Activated B cell treated with CpG ODN at 0.5 μM for 24 hours (primary cell): ENCODE results near the gene POLR3A. TPM values are rescaled to one million over a fixed set of nuclear protein-coding genes. Genes with fewer than 3 reads are reported as not detected.

Experiments used
- ATAC-seq: fragments of 200-7000 bp; cut with Tn5 transposase; one replicate; pipeline ENCODE4 v1.10.0; 2021; ENCODE audit warnings: low read depth, mild to moderate bottlenecking, moderate library complexity
- CTCF ChIA-PET: fragments of 350-600 bp; sonication (Branson Sonifier 250); formaldehyde crosslinking; loops from one replicate; lab custom pipeline; 2021; ENCODE audit warnings: antibody characterized with exemption; lab: Charles Lee
- POLR2A ChIA-PET: fragments of 350-600 bp; sonication (Branson Sonifier 250); formaldehyde crosslinking; loops from one replicate; lab custom pipeline; 2021; ENCODE audit warnings: antibody characterized with exemption; lab: Charles Lee
- DNase-seq: peaks from one replicate; pipeline ENCODE4 v3.0.0; 2022
- H3K27ac Mint-ChIP-seq: one replicate; pipeline ENCODE4 v1.8.0; 2020; ENCODE audit warnings: mixed read lengths
- H3K27me3 Mint-ChIP-seq: one replicate; pipeline ENCODE4 v1.8.0; 2021; ENCODE audit warnings: mixed read lengths
- H3K36me3 Mint-ChIP-seq: one replicate; pipeline ENCODE4 v1.8.0; 2021; ENCODE audit warnings: low read depth, mixed read lengths
- H3K4me1 Mint-ChIP-seq: one replicate; pipeline ENCODE4 v1.8.0; 2021; ENCODE audit warnings: mixed read lengths
- H3K4me3 Mint-ChIP-seq: one replicate; pipeline ENCODE4 v1.8.0; 2020; ENCODE audit warnings: mild to moderate bottlenecking, mixed read lengths
- H3K9me3 Mint-ChIP-seq: one replicate; pipeline ENCODE4 v1.8.0; 2020; ENCODE audit warnings: mixed read lengths
- intact Hi-C: fragments of 100-400 bp; cut with micrococcal nuclease; formaldehyde crosslinking; loops from one replicate; pipeline ENCODE4 v1.15.1; 2024
- total RNA-seq: library from RNA; stranded (reverse); gene quantifications from 2 replicates; pipeline ENCODE4 v1.2.3, GENCODE V29; 2022
- TF ChIP-seq, protein P1 (sequence below): fragments of 200-600 bp; IDR thresholded peaks from one replicate; pipeline ENCODE4 v1.8.0; 2022; ENCODE audit warnings: antibody characterized with exemption, mild to moderate bottlenecking

POLR3A gene
- total RNA-seq, 1 donor from 2014 or later, result 20.3 TPM

DNA sequence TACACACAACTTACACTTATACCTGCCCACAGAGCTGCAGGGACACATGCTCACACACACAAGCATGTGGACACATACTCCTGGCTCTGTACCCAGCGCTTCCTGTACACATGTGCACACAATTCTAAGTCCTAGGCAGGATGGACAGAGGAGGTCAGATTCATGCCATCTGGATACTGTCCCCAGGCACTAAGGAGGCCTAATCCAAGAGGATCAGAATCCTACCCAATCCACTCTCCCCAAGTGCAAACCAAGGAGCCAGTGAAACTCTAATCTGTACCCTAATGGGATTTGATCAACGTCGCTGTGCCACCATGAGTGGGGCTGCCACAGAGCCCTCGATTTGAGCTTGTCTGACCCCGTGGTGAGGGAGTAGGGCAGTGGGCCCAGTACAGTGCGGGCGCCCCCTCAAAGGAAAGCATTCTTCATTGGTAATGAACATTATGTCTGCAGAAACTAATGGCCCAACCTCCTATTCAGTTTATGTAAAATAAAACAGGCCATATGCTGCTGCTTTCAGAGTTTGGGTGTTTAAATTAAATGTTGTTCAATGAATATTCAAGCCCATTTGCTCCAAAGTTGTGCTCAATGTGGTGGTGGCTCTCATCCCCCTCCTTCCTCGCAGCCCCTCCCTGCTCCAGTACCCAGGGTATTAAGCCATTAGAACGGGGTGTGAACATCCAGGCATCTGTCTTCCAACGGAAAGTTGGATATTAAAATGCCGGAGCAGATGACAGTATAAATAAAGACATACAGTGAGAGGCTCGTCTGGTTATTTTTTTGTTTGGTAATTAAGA is 30.8 kb upstream of the POLR3A start:
- H3K27ac Mint-ChIP-seq, result no peak overlapping the region
- ATAC-seq, result no peak

DNA sequence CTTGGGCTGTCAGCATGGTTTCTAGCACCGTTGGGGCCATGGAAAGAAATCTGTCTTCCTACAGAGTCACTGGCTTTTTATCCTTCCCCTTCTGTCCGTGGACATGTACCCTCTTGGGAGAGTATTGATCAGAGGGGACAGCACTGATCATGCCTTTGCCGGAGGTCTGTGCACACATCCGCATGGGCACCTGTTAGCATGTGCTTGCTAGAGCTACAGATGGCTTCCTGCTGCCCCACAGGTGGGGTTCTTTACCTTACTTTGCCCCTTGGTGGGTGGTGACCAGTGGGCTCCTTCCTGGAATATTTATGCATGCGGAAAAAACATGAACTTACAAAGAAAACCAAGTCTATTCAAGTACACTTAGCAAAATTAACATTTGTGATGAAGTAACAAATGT is 29.2 kb upstream of the POLR3A start:
- ChIA-PET POLR2A (no interaction called here), CTCF (no interaction called here)
- Mint-ChIP-seq H3K4me3 (no peak overlapping the region), H3K27me3 (no peaks in the 10 kb centered on the region), H3K36me3 (peaks cover 4% of the 10 kb centered on the region), H3K27ac (no peak overlapping the region), H3K9me3 (no peaks in the 10 kb centered on the region), H3K4me1 (no peaks in the 10 kb centered on the region)
- intact Hi-C loops, result no loop called here
- no peak for DNase-seq
- TF ChIP-seq, protein P1, sequence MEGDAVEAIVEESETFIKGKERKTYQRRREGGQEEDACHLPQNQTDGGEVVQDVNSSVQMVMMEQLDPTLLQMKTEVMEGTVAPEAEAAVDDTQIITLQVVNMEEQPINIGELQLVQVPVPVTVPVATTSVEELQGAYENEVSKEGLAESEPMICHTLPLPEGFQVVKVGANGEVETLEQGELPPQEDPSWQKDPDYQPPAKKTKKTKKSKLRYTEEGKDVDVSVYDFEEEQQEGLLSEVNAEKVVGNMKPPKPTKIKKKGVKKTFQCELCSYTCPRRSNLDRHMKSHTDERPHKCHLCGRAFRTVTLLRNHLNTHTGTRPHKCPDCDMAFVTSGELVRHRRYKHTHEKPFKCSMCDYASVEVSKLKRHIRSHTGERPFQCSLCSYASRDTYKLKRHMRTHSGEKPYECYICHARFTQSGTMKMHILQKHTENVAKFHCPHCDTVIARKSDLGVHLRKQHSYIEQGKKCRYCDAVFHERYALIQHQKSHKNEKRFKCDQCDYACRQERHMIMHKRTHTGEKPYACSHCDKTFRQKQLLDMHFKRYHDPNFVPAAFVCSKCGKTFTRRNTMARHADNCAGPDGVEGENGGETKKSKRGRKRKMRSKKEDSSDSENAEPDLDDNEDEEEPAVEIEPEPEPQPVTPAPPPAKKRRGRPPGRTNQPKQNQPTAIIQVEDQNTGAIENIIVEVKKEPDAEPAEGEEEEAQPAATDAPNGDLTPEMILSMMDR, result no peak
- ATAC-seq, result no peak

More for the DNA sequence above, 30.8 kb upstream of the POLR3A start:
- no peak for DNase-seq
- TF ChIP-seq, protein P1, result no peak
- Mint-ChIP-seq H3K27me3 (no peaks in the 10 kb centered on the region), H3K4me3 (no peak overlapping the region), H3K4me1 (no peaks in the 10 kb centered on the region), H3K9me3 (no peaks in the 10 kb centered on the region), H3K36me3 (peaks cover 1% of the 10 kb centered on the region)
- POLR2A ChIA-PET, result no interaction called here
- CTCF ChIA-PET, result interaction anchor here (0.6 kb wide), 1 partner anchor 11 kb away, joined by 3 read pairs; no protein-coding TSS in a partner anchor
- intact Hi-C loops, result no loop called here

DNA sequence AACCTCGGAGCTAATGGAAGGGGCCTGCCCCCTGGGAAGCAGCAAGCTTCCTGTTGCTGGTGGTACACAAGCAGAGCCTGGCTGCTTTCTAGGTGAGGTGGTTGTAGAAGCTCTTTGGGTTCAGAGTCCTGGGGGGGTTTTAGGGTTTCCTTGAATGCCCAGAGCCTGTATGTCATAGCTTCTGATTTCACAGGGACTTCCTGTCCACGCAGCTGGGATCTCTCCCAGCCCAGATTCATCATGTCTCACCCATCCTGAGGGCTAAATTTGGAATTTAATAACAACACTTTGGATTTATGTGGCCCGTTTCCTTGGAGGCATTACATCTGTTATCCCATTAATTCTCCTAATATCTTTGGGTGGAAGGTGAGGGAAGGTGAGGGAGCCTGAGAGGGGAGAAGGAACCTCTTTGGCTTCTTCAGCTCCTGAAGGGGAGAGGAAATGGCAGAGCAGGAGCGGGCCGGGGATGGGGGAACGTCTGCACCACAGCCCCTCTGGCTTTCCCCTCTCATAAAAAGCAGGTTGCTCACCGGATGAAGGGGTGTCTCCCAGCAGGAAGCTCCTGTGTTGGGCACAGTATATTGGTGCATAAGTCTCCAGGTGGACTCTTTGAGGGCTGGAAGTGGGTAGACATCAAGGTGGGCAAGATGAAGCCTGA is 24.0 kb upstream of the POLR3A start:
- no peaks in the 10 kb centered on the region for H3K27me3 Mint-ChIP-seq
- no peak overlapping the region for H3K4me3 Mint-ChIP-seq
- no peaks in the 10 kb centered on the region for H3K4me1 Mint-ChIP-seq
- H3K9me3 Mint-ChIP-seq, result no peaks in the 10 kb centered on the region
- DNase-seq (no peak), ATAC-seq (no peak)
- intact Hi-C loops, result no loop called here
- H3K36me3 Mint-ChIP-seq, result peaks cover 4% of the 10 kb centered on the region
- H3K27ac Mint-ChIP-seq, result no peak overlapping the region
- CTCF ChIA-PET, result interaction anchor here (2.0 kb wide), 1 partner anchor 1141 kb away, joined by 7 read pairs; no protein-coding TSS in a partner anchor
- POLR2A ChIA-PET, result no interaction called here
- TF ChIP-seq, protein P1, result no peak

- Mint-ChIP-seq H3K9me3 (no peaks in the 10 kb centered on the region), H3K4me1 (peaks cover 14% of the 10 kb centered on the region), H3K36me3 (peaks cover 1% of the 10 kb centered on the region), H3K27ac (no peak overlapping the region), H3K4me3 (no peak overlapping the region), H3K27me3 (no peaks in the 10 kb centered on the region)
- no peak for DNase-seq
- POLR2A ChIA-PET, result no interaction called here
- CTCF ChIA-PET, result interaction anchor here (6.0 kb wide), 1 partner anchor 1146 kb away, joined by 99 read pairs; no protein-coding TSS in a partner anchor
- no peak for ATAC-seq
- intact Hi-C loops, result loop anchor here (5.0 to 10.0 kb wide), 4 partner anchors 165 to 1017 kb away; partner anchors contain the start of gene ZMIZ1
- TF ChIP-seq, protein P1, result no peak
These were observed 20.5 kb upstream of the POLR3A start for GRCh38 chr10:78049851-78050250.
